SW 1271 (cell line): ENCODE results near the gene CACNA1E.

Experiments
- DNase-seq, 2 experiments: peaks; one replicate each; lab custom pipeline; 2025; lab: John Stamatoyannopoulos, UW

Gene CACNA1E

DNA sequence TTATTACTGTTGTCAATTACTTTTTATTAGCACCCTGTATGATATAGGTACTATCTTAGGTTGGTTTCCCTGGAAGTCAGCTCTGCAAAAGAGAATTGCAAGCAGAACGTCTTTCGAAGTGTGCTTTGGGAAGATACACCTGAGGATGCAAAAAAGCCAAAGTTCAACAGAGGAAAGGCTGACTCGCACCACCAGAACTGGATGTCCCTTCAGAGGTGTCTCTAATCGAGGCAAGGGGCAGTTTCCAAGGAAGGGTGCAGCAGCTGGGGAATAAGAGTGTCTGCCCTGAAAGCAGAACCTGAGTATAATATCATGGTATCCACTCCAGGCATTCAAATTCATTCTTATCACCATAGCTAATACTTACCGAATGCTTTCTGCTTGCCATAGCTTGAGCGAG, 149.6 kb downstream of the CACNA1E start:
- no peak for DNase-seq

DNA sequence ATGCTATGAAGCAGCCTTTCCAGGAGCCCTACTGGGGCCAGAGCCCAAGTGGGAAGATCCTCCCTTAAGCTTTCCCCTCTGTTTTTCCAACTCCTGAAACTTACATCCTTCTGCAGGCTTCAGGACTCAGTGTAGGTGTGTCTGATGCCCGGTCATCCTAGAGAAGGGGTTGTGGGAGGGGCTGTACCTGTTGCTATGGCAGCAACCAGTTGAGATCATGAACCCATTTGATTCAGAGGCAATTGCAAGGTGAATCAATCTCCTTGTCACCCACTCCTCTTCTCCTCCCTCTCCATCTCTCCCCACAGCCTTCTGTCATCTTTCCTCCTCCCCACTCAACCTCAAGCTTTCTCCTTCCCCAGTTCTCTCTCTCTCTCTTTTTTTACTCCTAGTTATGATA, 151.8 kb downstream of the CACNA1E start:
- DNase-seq: no peak

GRCh38 chr1:181637998-181638397, 154.7 kb downstream of the CACNA1E start:
- no peak for DNase-seq

DNA sequence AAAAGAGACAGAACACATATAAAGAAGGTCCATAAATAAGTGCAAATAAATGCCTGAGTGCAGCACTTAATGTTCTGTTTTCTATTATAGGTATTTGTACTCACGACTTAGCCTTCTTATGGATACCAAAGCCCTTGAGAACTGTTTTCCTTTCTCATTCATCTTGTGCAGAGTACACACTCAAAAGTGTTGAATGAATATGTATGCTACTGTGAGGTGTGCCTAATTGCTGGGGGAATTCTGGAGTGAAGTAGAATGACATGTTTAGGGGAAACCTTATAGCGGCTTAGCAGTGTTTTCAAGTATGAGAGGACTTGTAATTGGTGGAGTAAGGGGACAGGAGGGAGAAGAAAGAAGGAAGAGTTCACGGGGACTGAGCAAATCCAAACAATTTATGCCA, 157.6 kb downstream of the CACNA1E start:
- DNase-seq: no peak

DNA sequence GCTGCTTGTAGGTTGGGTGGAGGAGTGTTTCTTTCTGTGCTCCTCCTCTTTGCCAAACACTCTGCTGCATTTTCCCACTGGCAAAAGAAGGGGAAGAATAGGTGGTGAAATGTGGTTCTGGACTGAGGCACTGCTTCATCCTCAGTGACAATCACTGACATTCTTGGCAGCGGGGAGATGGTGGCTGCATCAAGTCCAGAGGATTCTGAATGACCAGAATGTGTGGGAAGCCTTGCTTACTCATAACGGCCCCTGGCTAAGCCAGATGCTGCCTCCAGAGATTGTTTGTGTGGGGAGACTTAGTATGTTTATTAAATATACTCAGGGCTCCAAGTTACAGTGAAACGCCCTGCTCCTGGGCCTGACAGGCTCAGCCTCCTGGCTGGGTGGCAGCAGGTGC, 160.3 kb downstream of the CACNA1E start:
- DNase-seq: no peak

DNA sequence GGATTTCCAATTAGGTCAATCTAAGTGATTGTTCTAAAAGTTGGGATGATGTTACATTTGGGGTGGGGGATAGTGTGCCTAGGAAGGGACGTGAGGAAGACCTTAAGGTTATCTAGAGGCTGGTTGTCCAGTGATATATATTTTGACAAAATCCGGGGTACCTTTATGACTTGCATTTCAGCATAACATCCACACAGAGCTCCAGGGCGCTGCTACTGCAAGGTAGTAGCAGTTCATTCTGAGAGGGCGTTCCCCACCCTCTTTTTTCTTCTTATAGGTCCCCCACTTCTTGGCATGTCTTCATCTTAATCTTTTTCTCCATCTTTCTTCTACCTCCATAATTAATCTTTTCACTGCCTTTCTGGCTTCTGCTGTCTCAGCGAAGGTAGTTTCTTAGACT, 161.9 kb downstream of the CACNA1E start:
- no peak for DNase-seq

- DNase-seq: no peak
Measured at GRCh38 chr1:181646710-181647109, 163.4 kb downstream of the CACNA1E start.

- DNase-seq: no peak
Measured at GRCh38 chr1:181647314-181648035, 164.2 kb downstream of the CACNA1E start.

DNA sequence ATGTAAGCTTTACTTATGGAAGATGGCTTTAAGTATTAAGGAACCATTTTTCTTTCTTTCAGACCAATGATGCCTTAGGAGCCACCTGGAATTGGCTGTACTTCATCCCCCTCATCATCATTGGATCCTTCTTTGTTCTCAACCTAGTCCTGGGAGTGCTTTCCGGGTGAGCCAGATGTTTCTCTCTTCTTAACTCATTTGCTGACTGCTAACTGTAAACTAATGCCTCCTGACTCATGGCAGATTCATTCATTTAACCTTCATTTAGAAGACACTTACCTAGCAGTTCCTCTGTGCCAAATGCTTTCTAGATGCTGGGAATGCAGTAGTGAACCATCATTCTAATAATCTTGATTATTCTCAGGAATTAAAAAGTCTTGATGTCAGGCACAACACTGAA, 168.0 kb downstream of the CACNA1E start:
- DNase-seq: no peak

GRCh38 chr1:181655756-181656155, 172.4 kb downstream of the CACNA1E start:
- no peak for DNase-seq

GRCh38 chr1:181656491-181656890, 173.2 kb downstream of the CACNA1E start:
- DNase-seq: no peak

GRCh38 chr1:181658581-181658980, 175.3 kb downstream of the CACNA1E start:
- no peak for DNase-seq

- DNase-seq: no peak
Measured at GRCh38 chr1:181659321-181659957, 176.1 kb downstream of the CACNA1E start.

DNA sequence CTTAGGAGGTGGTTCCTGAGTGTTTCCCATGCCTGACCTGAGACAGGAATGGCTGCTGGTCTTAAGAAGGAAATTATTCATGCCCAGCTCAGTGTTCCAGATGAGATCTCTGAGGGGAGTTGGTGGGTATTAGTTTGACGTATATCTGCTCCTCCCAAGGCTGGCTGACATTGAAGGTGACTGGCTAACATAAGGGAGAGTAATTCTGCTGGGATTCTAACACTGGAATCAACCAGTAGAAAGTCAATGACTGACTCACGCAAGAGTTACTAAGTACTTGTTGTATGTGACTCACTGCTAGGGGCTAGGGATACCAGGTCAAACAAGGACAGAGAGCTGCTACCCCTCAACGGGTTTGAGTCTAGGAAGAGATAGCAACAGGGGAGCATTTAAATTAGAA, 177.3 kb downstream of the CACNA1E start:
- DNase-seq: no peak

DNA sequence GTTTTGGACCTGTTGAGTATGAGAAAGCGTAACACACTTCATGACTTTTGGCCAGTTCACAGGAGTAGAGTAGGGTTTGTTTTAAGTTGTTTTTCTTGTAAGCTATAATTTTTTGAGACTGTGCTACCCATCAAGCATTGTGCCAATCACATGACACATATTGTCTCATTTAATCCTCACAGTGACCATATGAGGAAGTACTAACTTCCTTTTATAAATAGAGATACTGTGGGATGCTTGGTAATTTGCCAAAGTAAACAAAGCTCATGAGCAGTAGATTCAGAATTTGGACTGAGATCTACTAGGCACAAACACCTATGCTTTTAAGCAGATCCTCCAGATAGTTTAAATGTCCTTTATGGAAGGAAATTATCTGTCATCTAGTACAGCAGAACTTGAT, 178.3 kb downstream of the CACNA1E start:
- no peak for DNase-seq

GRCh38 chr1:181662606-181663005, 179.3 kb downstream of the CACNA1E start:
- no peak for DNase-seq

- no peak for DNase-seq
Measured at GRCh38 chr1:181664543-181664942, 181.2 kb downstream of the CACNA1E start.

- DNase-seq: no peak
Measured at GRCh38 chr1:181669246-181669645, 185.9 kb downstream of the CACNA1E start.

- DNase-seq: no peak
Measured at GRCh38 chr1:181674617-181675016, 191.3 kb downstream of the CACNA1E start.

DNA sequence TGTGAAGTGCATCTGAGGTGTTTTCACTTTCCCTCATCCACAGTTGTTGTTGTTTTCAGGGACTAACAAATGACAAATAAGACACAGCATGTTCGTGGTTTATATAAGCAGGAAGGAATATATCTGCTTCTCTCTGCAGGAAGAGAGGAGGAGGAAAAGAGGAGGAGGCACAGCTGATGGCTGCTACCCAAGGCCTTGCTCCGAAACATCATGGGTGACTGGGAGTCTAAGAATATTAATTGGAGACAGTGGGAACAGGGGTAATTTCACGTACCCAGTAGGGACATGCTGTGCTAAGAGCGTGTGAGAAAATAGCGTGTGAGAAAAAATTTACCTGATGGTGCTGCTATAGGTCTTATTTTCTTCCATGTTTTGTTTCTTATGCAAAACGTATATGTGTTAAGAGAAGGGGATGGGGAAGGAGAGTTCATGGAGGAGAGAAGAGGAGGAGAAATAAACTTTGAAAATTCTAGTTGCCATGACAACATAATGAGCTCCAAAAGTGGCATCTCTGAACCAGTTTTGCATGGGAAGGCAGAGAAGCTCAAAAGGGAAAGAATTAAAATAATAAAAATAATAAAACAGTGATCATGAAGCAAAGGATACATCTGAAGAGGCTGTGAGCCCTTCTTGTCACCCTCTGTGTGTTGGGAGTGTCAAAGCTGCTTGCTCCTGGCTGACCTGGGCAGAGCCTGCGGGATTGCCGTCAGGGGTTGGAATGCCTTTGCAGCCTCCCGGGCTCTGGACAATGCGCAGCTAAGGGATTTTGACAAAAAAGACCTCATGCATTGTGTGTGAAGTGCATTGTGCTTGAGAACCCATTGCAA, 192.0 kb downstream of the CACNA1E start:
- DNase-seq: no peak

DNA sequence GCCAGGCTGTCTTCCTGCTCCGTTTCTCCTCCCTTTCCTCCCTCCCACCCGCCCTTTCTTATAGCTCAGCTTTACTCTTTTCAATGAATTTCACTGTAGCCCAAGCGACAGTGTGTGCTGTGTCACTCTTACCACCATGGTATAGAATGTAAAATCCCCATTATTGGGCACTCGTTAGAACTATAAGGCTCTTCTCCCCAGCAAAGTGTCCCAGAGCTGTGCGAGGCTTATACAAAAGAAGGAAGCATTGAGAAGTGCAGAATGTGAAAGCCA, 192.5 kb downstream of the CACNA1E start:
- no peak for DNase-seq

- peak in 1 of 2 experiments; percentile 10 for DNase-seq
Measured at GRCh38 chr1:181676269-181676668, 193.0 kb downstream of the CACNA1E start.

DNA sequence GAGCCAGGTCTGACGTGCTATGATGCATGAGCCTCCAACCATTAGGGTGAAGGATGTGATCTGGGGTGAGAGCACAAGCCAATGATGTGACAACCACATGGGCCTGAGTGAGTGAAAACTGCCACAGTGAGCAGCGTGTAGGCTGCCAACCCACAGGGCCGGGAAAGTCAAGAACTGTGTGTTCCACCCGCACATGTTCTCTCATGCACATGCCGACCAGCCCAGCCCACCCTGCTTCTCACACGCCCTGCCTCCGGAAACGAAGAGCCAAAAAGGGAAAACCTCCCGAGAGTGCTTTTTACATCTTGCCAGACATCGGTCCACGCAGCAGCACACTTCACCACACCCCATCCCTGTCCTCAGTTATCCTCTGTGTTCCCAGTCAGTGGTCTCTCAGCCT, 197.0 kb downstream of the CACNA1E start:
- no peak for DNase-seq
